Keratinocyte (primary cell): Measurements from ENCODE around the gene COX5A. TPM values are rescaled to one million over a fixed set of nuclear protein-coding genes. Genes with fewer than 3 reads are reported as not detected.
"Not testable (repeated sequence)": the region's sequence is repeated elsewhere in the genome, so short reads cannot be mapped to it uniquely, and the experiment has no call there.

Experiments used
- DNase-seq: peaks from one replicate; pipeline ENCODE4 v3.0.0-alpha.2; 2011; ENCODE audit warnings: low read depth, missing footprints, low spot score
- FAIRE-seq: peaks from 2 replicates; lab custom pipeline; 2011; peaks lifted over from hg19 to GRCh38; lab: Jason Lieb, UNC
- H2AFZ ChIP-seq: 2 replicates; pipeline ENCODE4 v1.6.0; 2012; ENCODE audit warnings: low read length, control low read depth, inconsistent platforms; ENCODE audit not compliant: control insufficient read depth
- H3K27ac ChIP-seq: 2 replicates; pipeline ENCODE4 v1.5.1; 2011; ENCODE audit warnings: low read length; ENCODE audit not compliant: control insufficient read depth, insufficient read depth
- H3K27me3 ChIP-seq: 3 replicates; pipeline ENCODE4 v1.6.0; 2011; ENCODE audit warnings: low read length; ENCODE audit not compliant: control insufficient read depth, insufficient read depth; ENCODE audit errors: extremely low read depth
- H3K36me3 ChIP-seq, 2 experiments: 2 replicates in 1 of 2; 3 replicates in 1 of 2; pipeline ENCODE4 v1.5.1; 2011; ENCODE audit warnings: low read length in 2 of 2, mild to moderate bottlenecking in 1 of 2; ENCODE audit not compliant: control insufficient read depth in 2 of 2, insufficient read depth in 2 of 2; ENCODE audit errors: extremely low read depth in 1 of 2
- H3K4me1 ChIP-seq: 3 replicates; pipeline ENCODE4 v1.5.1; 2011; ENCODE audit warnings: low read length; ENCODE audit not compliant: control insufficient read depth, insufficient read depth; ENCODE audit errors: extremely low read depth
- H3K4me2 ChIP-seq: 3 replicates; pipeline ENCODE4 v1.6.0; 2011; ENCODE audit warnings: low read depth, low read length; ENCODE audit not compliant: control insufficient read depth, insufficient read depth; ENCODE audit errors: extremely low read depth
- H3K4me3 ChIP-seq, 3 experiments: fragments of 200-600 bp in 1 of 3; sonication (generic) in 1 of 3; 2 replicates in 2 of 3; 3 replicates in 1 of 3; pipeline ENCODE4 v1.5.1; 2011 to 2016; ENCODE audit warnings: low read length in 3 of 3, mild to moderate bottlenecking in 3 of 3, control low read depth in 2 of 3, inconsistent platforms in 1 of 3, low read depth in 1 of 3, mixed read lengths in 1 of 3, mixed run types in 1 of 3, moderate library complexity in 1 of 3; ENCODE audit not compliant: control insufficient read depth in 2 of 3, insufficient read depth in 2 of 3; ENCODE audit errors: extremely low read depth in 1 of 3
- H3K79me2 ChIP-seq: 2 replicates; pipeline ENCODE4 v1.6.0; 2012; ENCODE audit warnings: low read length; ENCODE audit not compliant: control insufficient read depth, insufficient read depth
- H3K9ac ChIP-seq: 3 replicates; pipeline ENCODE4 v1.6.0; 2011; ENCODE audit warnings: low read length; ENCODE audit not compliant: control insufficient read depth, insufficient read depth; ENCODE audit errors: extremely low read depth
- H3K9me1 ChIP-seq: 3 replicates; pipeline ENCODE4 v1.6.0; 2011; ENCODE audit warnings: low read length; ENCODE audit not compliant: control insufficient read depth, insufficient read depth; ENCODE audit errors: extremely low read depth
- H3K9me3 ChIP-seq: 2 replicates; pipeline ENCODE4 v1.5.1; 2012; ENCODE audit warnings: low read depth, low read length; ENCODE audit not compliant: control insufficient read depth
- H4K20me1 ChIP-seq: 3 replicates; pipeline ENCODE4 v1.6.0; 2011; ENCODE audit warnings: low read length; ENCODE audit not compliant: control insufficient read depth, insufficient read depth; ENCODE audit errors: extremely low read depth
- CTCF ChIP-seq, 3 experiments: IDR thresholded peaks in 1 of 3; conservative IDR thresholded peaks in 1 of 3; optimal IDR thresholded peaks in 1 of 3; 2 replicates in 2 of 3; 3 replicates in 1 of 3; pipeline versions ENCODE3 to v1.5.1; 2011; ENCODE audit warnings: low read length in 3 of 3, mild to moderate bottlenecking in 3 of 3, moderate library complexity in 2 of 3, control low read depth in 1 of 3, inconsistent platforms in 1 of 3; ENCODE audit not compliant: insufficient read depth in 2 of 3; ENCODE audit errors: extremely low read depth in 1 of 3
- EZH2 ChIP-seq: IDR thresholded peaks from one replicate; pipeline ENCODE4 v1.6.1; 2012; ENCODE audit warnings: inconsistent platforms, mild to moderate bottlenecking, low read length, moderate library complexity
- dilution Hi-C: fragments of 300-500 bp; cut with MboI; formaldehyde crosslinking; loops from one replicate; pipeline ENCODE4 v1.7.0; 2020; ENCODE audit warnings: low sequenced_read_pairs; ENCODE audit not compliant: extremely low pct_ligation_motif_present
- polyA plus RNA-seq, 5 experiments: library from polyadenylated mRNA; depleted of rRNA in 3 of 5; stranded (reverse) in 3 of 5; stranded (forward) in 1 of 5; unstranded in 1 of 5; fragments of >200 nt; gene quantifications; 1 replicate in 1 of 5; 2 replicates in 3 of 5; 3 replicates in 1 of 5; pipeline versions ENCODE4 v1.2.1 to v1.2.3, GENCODE V29; 2011 to 2012; ENCODE audit warnings: missing spikeins in 2 of 5, low read depth in 1 of 5, low replicate concordance in 1 of 5

The COX5A gene
- polyA plus RNA-seq, 1 donor (not counting 4 experiments of a cell fraction or from before 2014, with no cell fraction given): 217 TPM

- TF ChIP-seq EZH2 (no peak), CTCF (optimal IDR thresholded peaks at IDR 0.05 in 1 of 3, IDR thresholded peaks at IDR 0.05 in 1 of 3, conservative IDR thresholded peaks at IDR 0.05 in 1 of 3; ENCODE audit: extremely low read depth in 1 of 3, insufficient read depth in 2 of 3, low read length in 3 of 3) (no peak)
- H3K4me3 ChIP-seq: peak overlapping the region; percentile 82 to 95 (median 89)
- H2AFZ ChIP-seq: peak overlapping the region; percentile 89
- peaks cover 34% of the 10 kb centered on the region for H3K4me1 ChIP-seq
- peaks cover 6% of the 10 kb centered on the region for H3K79me2 ChIP-seq
- no peaks in the 10 kb centered on the region for H4K20me1 ChIP-seq
- dilution Hi-C loops: no loop called here
- peak overlapping the region; percentile 34 for H3K27ac ChIP-seq
- peak overlapping the region; percentile 89 for H3K9ac ChIP-seq
- H3K27me3 ChIP-seq: no peaks in the 10 kb centered on the region
- DNase-seq (no peak), FAIRE-seq (no peak)
- peak overlapping the region; percentile 90 for H3K4me2 ChIP-seq
- H3K9me1 ChIP-seq: no peaks in the 10 kb centered on the region
- H3K36me3 ChIP-seq: peaks cover 2 to 6% of the 10 kb centered on the region in 2 experiments
- no peaks in the 10 kb centered on the region for H3K9me3 ChIP-seq
Measured at GRCh38 chr15:74889390-74889882, 48.4 kb downstream of the COX5A start.

GRCh38 chr15:74888716-74889115 lies 49.2 kb downstream of the COX5A start:
- H3K9me1 ChIP-seq: no peaks in the 10 kb centered on the region
- no peak for TF ChIP-seq EZH2
- no peak for TF ChIP-seq CTCF (optimal IDR thresholded peaks at IDR 0.05 in 1 of 3, IDR thresholded peaks at IDR 0.05 in 1 of 3, conservative IDR thresholded peaks at IDR 0.05 in 1 of 3; ENCODE audit: extremely low read depth in 1 of 3, insufficient read depth in 2 of 3, low read length in 3 of 3)
- no peaks in the 10 kb centered on the region for H4K20me1 ChIP-seq
- peaks cover 6% of the 10 kb centered on the region for H3K79me2 ChIP-seq
- dilution Hi-C loops: no loop called here
- no peak overlapping the region for H3K27ac ChIP-seq
- DNase-seq (no peak), FAIRE-seq (no peak)
- H3K4me3 ChIP-seq: no peak overlapping the region
- no peak overlapping the region for H3K4me2 ChIP-seq
- peaks cover 2 to 6% of the 10 kb centered on the region in 2 experiments for H3K36me3 ChIP-seq
- H3K9me3 ChIP-seq: no peaks in the 10 kb centered on the region
- no peaks in the 10 kb centered on the region for H3K27me3 ChIP-seq
- no peak overlapping the region for H2AFZ ChIP-seq
- H3K9ac ChIP-seq: no peak overlapping the region
- H3K4me1 ChIP-seq: peaks cover 41% of the 10 kb centered on the region

- H3K9me3 ChIP-seq, H3K79me2 ChIP-seq, H3K4me2 ChIP-seq, H3K27me3 ChIP-seq, dilution Hi-C loops, H2AFZ ChIP-seq, H3K27ac ChIP-seq, H4K20me1 ChIP-seq, H3K9ac ChIP-seq, DNase-seq, FAIRE-seq, H3K9me1 ChIP-seq, H3K4me3 ChIP-seq, H3K36me3 ChIP-seq: not testable (repeated sequence)
- H3K4me1 ChIP-seq: peaks cover 36% of the 10 kb centered on the region
Measured at GRCh38 chr15:74887537-74888193, 50.2 kb downstream of the COX5A start.
